ENCODE data around the gene MDFIC2.

DNA sequence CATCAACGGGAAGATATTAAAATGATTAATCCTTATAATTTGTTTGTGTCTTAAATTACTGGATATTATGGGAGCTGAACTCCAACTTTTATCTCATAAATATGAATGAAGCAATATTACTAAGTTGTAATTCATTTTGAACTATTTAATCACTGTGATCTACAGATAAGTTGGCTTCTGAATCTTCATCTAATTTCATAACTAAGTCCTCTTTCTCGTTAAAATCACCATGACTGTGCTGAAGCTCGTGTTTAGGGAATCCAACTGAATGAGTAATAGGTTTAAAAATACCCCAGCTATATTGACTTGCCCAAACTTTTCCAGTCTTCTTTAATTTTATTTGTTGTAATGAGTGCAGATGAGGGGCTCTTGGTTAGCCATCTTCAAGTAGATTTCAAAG lies 14.1 kb downstream of the MDFIC2 start:
- TF ChIP-seq GATA2 (IDR thresholded peaks at IDR 0.05; ENCODE audit: low read depth, low read length) (no peak), GATA3 (IDR thresholded peaks at IDR 0.05; ENCODE audit: low read depth, low read length) (no peak)
